HFFc6 (cell line): ENCODE measurements around the gene HCN4. TPM values are rescaled to one million over a fixed set of nuclear protein-coding genes. Genes with fewer than 3 reads are reported as not detected.

Experiments used
- DNase-seq: peaks from one replicate; pipeline ENCODE4 v3.0.0-alpha.2; 2018
- H3K27ac Mint-ChIP-seq: 2 replicates; pipeline ENCODE4 v1.8.0; 2020; ENCODE audit warnings: mild to moderate bottlenecking, mixed read lengths
- H3K27me3 Mint-ChIP-seq: 2 replicates; pipeline ENCODE4 v1.8.0; 2021; ENCODE audit warnings: mild to moderate bottlenecking, moderate library complexity, mixed read lengths; ENCODE audit not compliant: insufficient read depth
- H3K36me3 Mint-ChIP-seq: 2 replicates; pipeline ENCODE4 v1.8.0; 2021; ENCODE audit warnings: low read depth, mixed read lengths
- H3K4me1 Mint-ChIP-seq: 2 replicates; pipeline ENCODE4 v1.8.0; 2020; ENCODE audit warnings: low read depth, mixed read lengths
- H3K4me3 Mint-ChIP-seq: 2 replicates; pipeline ENCODE4 v1.8.0; 2020; ENCODE audit warnings: mild to moderate bottlenecking, moderate library complexity, mixed read lengths
- H3K9me3 Mint-ChIP-seq: 2 replicates; pipeline ENCODE4 v1.8.0; 2020; ENCODE audit warnings: mild to moderate bottlenecking, mixed read lengths
- total RNA-seq, 6 experiments: library from RNA; stranded (reverse); fragmentation: NEBNext Ultra II Directional; extraction: Animal tissue kit (Norgen Biotek cat#: 25700); gene quantifications; 2 replicates in 1 of 6; 3 replicates in 5 of 6; pipeline ENCODE4 v1.2.3, GENCODE V29; 2021
- TF ChIP-seq, protein P1 (sequence below): fragments of 200-600 bp; sonication (generic); IDR thresholded peaks from 2 replicates; pipeline ENCODE4 v1.5.0; 2021; ENCODE audit warnings: antibody characterized with exemption, mild to moderate bottlenecking

Gene HCN4
- total RNA-seq, 6 experiments from 2014 or later = not detected

DNA sequence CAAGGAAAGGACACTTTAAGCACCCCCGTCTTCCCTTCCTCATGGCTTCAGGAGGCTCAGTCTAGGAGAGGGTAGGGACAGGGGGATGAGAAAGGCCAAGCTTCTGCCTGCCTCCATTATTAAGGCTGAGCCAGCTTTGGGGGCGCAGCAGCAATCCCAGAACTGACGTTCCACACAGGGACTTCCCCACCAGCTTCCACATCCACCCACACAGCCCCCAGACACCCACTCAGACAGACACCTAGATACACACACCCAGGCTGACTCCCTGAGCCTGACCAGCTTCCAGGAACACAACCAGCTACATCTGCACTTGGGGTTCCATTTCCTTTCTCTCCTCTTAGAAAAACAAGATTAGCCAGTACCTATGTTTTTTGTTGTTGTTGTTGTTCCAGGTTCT is 4.7 kb downstream of the HCN4 start:
- H3K4me3 Mint-ChIP-seq = no peak overlapping the region
- TF ChIP-seq, protein P1, sequence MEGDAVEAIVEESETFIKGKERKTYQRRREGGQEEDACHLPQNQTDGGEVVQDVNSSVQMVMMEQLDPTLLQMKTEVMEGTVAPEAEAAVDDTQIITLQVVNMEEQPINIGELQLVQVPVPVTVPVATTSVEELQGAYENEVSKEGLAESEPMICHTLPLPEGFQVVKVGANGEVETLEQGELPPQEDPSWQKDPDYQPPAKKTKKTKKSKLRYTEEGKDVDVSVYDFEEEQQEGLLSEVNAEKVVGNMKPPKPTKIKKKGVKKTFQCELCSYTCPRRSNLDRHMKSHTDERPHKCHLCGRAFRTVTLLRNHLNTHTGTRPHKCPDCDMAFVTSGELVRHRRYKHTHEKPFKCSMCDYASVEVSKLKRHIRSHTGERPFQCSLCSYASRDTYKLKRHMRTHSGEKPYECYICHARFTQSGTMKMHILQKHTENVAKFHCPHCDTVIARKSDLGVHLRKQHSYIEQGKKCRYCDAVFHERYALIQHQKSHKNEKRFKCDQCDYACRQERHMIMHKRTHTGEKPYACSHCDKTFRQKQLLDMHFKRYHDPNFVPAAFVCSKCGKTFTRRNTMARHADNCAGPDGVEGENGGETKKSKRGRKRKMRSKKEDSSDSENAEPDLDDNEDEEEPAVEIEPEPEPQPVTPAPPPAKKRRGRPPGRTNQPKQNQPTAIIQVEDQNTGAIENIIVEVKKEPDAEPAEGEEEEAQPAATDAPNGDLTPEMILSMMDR = no peak
- no peaks in the 10 kb centered on the region for H3K9me3 Mint-ChIP-seq
- H3K27me3 Mint-ChIP-seq = peaks cover 60% of the 10 kb centered on the region
- no peak for DNase-seq
- no peaks in the 10 kb centered on the region for H3K36me3 Mint-ChIP-seq
- no peak overlapping the region for H3K27ac Mint-ChIP-seq
- H3K4me1 Mint-ChIP-seq = no peaks in the 10 kb centered on the region

DNA sequence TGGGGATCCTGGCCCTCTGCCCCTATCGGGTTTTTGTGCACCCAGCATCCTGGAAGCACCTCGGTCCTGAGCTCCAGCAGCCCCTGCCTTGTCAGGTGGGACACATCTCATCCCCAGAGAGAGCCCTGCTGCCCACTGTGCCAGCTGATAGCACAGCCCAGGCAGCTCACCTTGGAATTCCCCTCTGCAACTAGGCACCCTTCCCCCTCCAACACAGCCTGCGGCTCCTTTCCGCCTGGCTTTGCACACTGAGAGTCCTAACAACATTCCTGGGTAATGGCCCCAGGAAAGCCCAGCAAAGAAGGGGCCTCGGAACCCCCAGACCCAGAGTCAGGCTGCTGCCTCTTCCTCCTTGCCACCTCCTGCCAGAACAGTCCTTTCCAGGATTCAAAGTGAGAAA is 5.9 kb downstream of the HCN4 start:
- no peak for DNase-seq
- no peaks in the 10 kb centered on the region for H3K9me3 Mint-ChIP-seq
- TF ChIP-seq, protein P1 = no peak

GRCh38 chr15:73361337-73361736 is 7.4 kb downstream of the HCN4 start:
- Mint-ChIP-seq H3K27ac (no peak overlapping the region), H3K27me3 (peaks cover 73% of the 10 kb centered on the region), H3K36me3 (no peaks in the 10 kb centered on the region), H3K9me3 (no peaks in the 10 kb centered on the region), H3K4me1 (no peaks in the 10 kb centered on the region), H3K4me3 (no peak overlapping the region)
- no peak for DNase-seq
- TF ChIP-seq, protein P1 = no peak

More for the DNA sequence above, 5.9 kb downstream of the HCN4 start:
- no peak overlapping the region for H3K4me3 Mint-ChIP-seq
- peaks cover 70% of the 10 kb centered on the region for H3K27me3 Mint-ChIP-seq
- no peak overlapping the region for H3K27ac Mint-ChIP-seq
- no peaks in the 10 kb centered on the region for H3K36me3 Mint-ChIP-seq
- no peaks in the 10 kb centered on the region for H3K4me1 Mint-ChIP-seq

GRCh38 chr15:73359651-73360050 is 9.1 kb downstream of the HCN4 start:
- H3K4me1 Mint-ChIP-seq = no peaks in the 10 kb centered on the region
- no peaks in the 10 kb centered on the region for H3K9me3 Mint-ChIP-seq
- no peak overlapping the region for H3K4me3 Mint-ChIP-seq
- no peaks in the 10 kb centered on the region for H3K36me3 Mint-ChIP-seq
- H3K27ac Mint-ChIP-seq = no peak overlapping the region
- TF ChIP-seq, protein P1 = no peak
- no peak for DNase-seq
- peaks cover 62% of the 10 kb centered on the region for H3K27me3 Mint-ChIP-seq

DNA sequence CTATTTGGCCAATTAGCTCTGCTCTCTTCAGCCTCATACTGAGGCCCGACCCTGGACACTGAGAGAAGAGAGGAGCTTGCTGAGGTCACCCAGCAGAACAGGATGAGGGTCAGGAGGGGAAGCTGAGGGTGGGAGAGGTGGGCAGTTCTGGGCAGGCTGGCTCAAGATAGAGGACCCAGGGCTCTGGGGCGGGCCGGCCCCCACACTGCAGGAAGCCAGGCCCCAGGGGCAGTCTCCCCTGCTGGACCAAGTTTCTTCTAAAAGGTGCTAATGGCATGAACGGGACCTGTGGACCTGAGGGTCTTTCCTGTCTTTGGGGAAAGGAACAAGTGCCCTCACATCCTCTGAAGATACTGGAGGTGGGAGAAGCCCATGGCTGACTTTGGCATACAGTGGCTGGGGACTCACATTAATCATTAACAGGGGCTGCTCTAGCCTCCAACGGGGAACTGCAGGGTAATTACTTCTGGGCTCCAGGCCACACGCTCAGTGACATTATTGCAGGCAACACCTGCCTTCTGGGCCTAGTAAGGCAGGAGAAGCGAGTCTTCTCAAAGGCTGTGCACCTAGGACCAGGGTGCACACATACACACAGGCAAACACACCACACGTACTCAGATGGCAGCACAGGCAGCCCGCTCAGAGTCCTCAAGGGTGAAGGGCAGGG is 10.6 kb downstream of the HCN4 start:
- H3K4me3 Mint-ChIP-seq = no peak overlapping the region
- H3K9me3 Mint-ChIP-seq = no peaks in the 10 kb centered on the region
- H3K27ac Mint-ChIP-seq = no peak overlapping the region
- TF ChIP-seq, protein P1 = no peak
- H3K27me3 Mint-ChIP-seq = peaks cover 58% of the 10 kb centered on the region
- DNase-seq = no peak
- no peaks in the 10 kb centered on the region for H3K36me3 Mint-ChIP-seq
- no peaks in the 10 kb centered on the region for H3K4me1 Mint-ChIP-seq
